DND-41 (cell line): ENCODE measurements around the gene CNTLN.

Experiments used
- ATAC-seq: fragments of 200-7000 bp; cut with Tn5 transposase; 3 replicates; pipeline ENCODE4 v1.9.1; 2021; ENCODE audit warnings: low read depth; ENCODE audit not compliant: insufficient read depth
- DNase-seq: peaks from one replicate; pipeline ENCODE4 v3.0.0-alpha.2; 2020
- H2AFZ ChIP-seq: 2 replicates; pipeline ENCODE4 v1.6.0; 2012; ENCODE audit warnings: low read depth, low read length
- H3K27ac ChIP-seq: 2 replicates; pipeline ENCODE4 v1.5.1; 2012; ENCODE audit warnings: low read length, inconsistent platforms
- H3K27me3 ChIP-seq: fragments of 200-600 bp; sonication (generic); 2 replicates; pipeline ENCODE4 v1.6.0; 2012; ENCODE audit warnings: low read length, mild to moderate bottlenecking, inconsistent platforms; ENCODE audit not compliant: insufficient read depth, poor library complexity
- H3K36me3 ChIP-seq: 2 replicates; pipeline ENCODE4 v1.5.1; 2012; ENCODE audit warnings: low read length, inconsistent platforms; ENCODE audit not compliant: insufficient read depth
- H3K4me1 ChIP-seq: 2 replicates; pipeline ENCODE4 v1.5.1; 2012; ENCODE audit warnings: mild to moderate bottlenecking, low read length; ENCODE audit not compliant: insufficient read depth
- H3K4me2 ChIP-seq: 2 replicates; pipeline ENCODE4 v1.6.0; 2012; ENCODE audit warnings: mild to moderate bottlenecking, moderate library complexity, low read length, inconsistent platforms; ENCODE audit not compliant: insufficient read depth
- H3K4me3 ChIP-seq, 2 experiments: fragments of 200-600 bp in 1 of 2; shearing (Covaris generic) in 1 of 2; 2 replicates each; pipeline ENCODE4 v1.5.1; 2012 to 2016; ENCODE audit warnings: inconsistent platforms in 2 of 2, low read length in 2 of 2, mild to moderate bottlenecking in 2 of 2, low read depth in 1 of 2, moderate library complexity in 1 of 2
- H3K79me2 ChIP-seq: 2 replicates; pipeline ENCODE4 v1.6.0; 2012; ENCODE audit warnings: low read length, inconsistent platforms; ENCODE audit not compliant: insufficient read depth
- H3K9ac ChIP-seq: 2 replicates; pipeline ENCODE4 v1.6.0; 2012; ENCODE audit warnings: low read depth, mild to moderate bottlenecking, inconsistent platforms, low read length, moderate library complexity
- H3K9me3 ChIP-seq: 2 replicates; pipeline ENCODE4 v1.5.1; 2012; ENCODE audit warnings: low read length, moderate library complexity, mild to moderate bottlenecking, inconsistent platforms; ENCODE audit not compliant: insufficient read depth, severe bottlenecking
- H4K20me1 ChIP-seq: 2 replicates; pipeline ENCODE4 v1.6.0; 2012; ENCODE audit warnings: low read length; ENCODE audit not compliant: insufficient read depth
- CTCF ChIP-seq: IDR thresholded peaks from 2 replicates; pipeline ENCODE4 v1.5.1; 2012; ENCODE audit warnings: borderline replicate concordance, low read length, moderate library complexity, mild to moderate bottlenecking; ENCODE audit not compliant: poor library complexity, severe bottlenecking; ENCODE audit errors: extremely low read depth
- EZH2 ChIP-seq: IDR thresholded peaks from 3 replicates; pipeline ENCODE4 v1.6.1; 2012; ENCODE audit warnings: borderline replicate concordance, low read depth, mild to moderate bottlenecking, moderate library complexity, low read length, inconsistent platforms; ENCODE audit not compliant: severe bottlenecking

Gene CNTLN

GRCh38 chr9:17453751-17454150 is 318.9 kb downstream of the CNTLN start:
- H3K4me2 ChIP-seq = no peak overlapping the region
- no peak for ATAC-seq
- H2AFZ ChIP-seq = no peak overlapping the region
- no peaks in the 10 kb centered on the region for H3K27me3 ChIP-seq
- no peak for TF ChIP-seq EZH2
- no peak for TF ChIP-seq CTCF
- DNase-seq = no peak
- H3K79me2 ChIP-seq = no peaks in the 10 kb centered on the region
- H4K20me1 ChIP-seq = no peaks in the 10 kb centered on the region
- H3K4me1 ChIP-seq = no peaks in the 10 kb centered on the region
- no peaks in the 10 kb centered on the region; the same call in 1 of the 2 replicates for H3K36me3 ChIP-seq
- no peak overlapping the region for H3K27ac ChIP-seq
- no peak overlapping the region for H3K9ac ChIP-seq
- no peak overlapping the region for H3K4me3 ChIP-seq
- H3K9me3 ChIP-seq = no peaks in the 10 kb centered on the region

GRCh38 chr9:17462869-17463464 is 328.1 kb downstream of the CNTLN start:
- Histone ChIP-seq H3K4me2 (no peak overlapping the region), H3K9me3 (no peaks in the 10 kb centered on the region), H3K27ac (no peak overlapping the region), H3K36me3 (peaks cover 9% of the 10 kb centered on the region; the same call in 1 of the 2 replicates), H3K27me3 (no peaks in the 10 kb centered on the region), H3K4me3 (no peak overlapping the region), H4K20me1 (no peaks in the 10 kb centered on the region), H2AFZ (no peak overlapping the region), H3K4me1 (no peaks in the 10 kb centered on the region), H3K79me2 (no peaks in the 10 kb centered on the region), H3K9ac (no peak overlapping the region)
- DNase-seq (peak; percentile 27), ATAC-seq (peak; percentile 71)
- TF ChIP-seq EZH2 = no peak
- peak; percentile 78 for TF ChIP-seq CTCF

GRCh38 chr9:17470036-17470813 is 335.4 kb downstream of the CNTLN start:
- Histone ChIP-seq H3K4me3 (no peak overlapping the region), H3K79me2 (no peaks in the 10 kb centered on the region), H3K27me3 (no peaks in the 10 kb centered on the region), H2AFZ (no peak overlapping the region), H3K36me3 (peaks cover 10% of the 10 kb centered on the region; the same call in 1 of the 2 replicates), H3K9me3 (no peaks in the 10 kb centered on the region), H3K4me2 (no peak overlapping the region), H4K20me1 (no peaks in the 10 kb centered on the region), H3K27ac (no peak overlapping the region), H3K9ac (no peak overlapping the region), H3K4me1 (no peaks in the 10 kb centered on the region)
- no peak for TF ChIP-seq CTCF
- no peak for TF ChIP-seq EZH2
- ATAC-seq = no peak
- DNase-seq = no peak
